IMR-90 (cell line): ENCODE data around the gene SCAMP4. TPM values are rescaled to one million over a fixed set of nuclear protein-coding genes. Genes with fewer than 3 reads are reported as not detected.

ENCODE experiments used
- ATAC-seq: fragments of 200-7000 bp; cut with Tn5 transposase; 2 replicates; pipeline ENCODE4 v1.9.1; 2020; ENCODE audit warnings: low read depth, mild to moderate bottlenecking, moderate library complexity
- BruUV-seq: library from RNA; stranded (reverse); fragments of 400-500 nt; replicated peaks from 2 replicates; lab custom pipeline; 2021; lab: Mats Ljungman, UMichigan
- CTCF ChIA-PET: fragments of 300-600 bp; formaldehyde crosslinking; extraction: SDS; loops from one replicate; lab custom pipeline; 2021; ENCODE audit warnings: antibody characterized with exemption; lab: Yijun Ruan, JAX
- POLR2A ChIA-PET: fragments of 300-600 bp; sonication (Branson Sonifier 250); formaldehyde crosslinking; loops from one replicate; lab custom pipeline; 2022; ENCODE audit warnings: antibody characterized with exemption; ENCODE audit not compliant: unreplicated experiment; lab: Charles Lee
- DNase-seq: peaks from one replicate; pipeline ENCODE4 v3.0.0; 2013
- H2AFZ ChIP-seq: replicated peaks from 2 replicates; pipeline ENCODE3; 2013; ENCODE audit warnings: low read length, mild to moderate bottlenecking; ENCODE audit not compliant: poor library complexity
- H2AK5ac ChIP-seq: 2 replicates; pipeline ENCODE4 v1.6.1; 2013; ENCODE audit warnings: low read depth, low read length, inconsistent platforms
- H2AK9ac ChIP-seq: replicated peaks from 2 replicates; pipeline ENCODE3; 2013; ENCODE audit warnings: mild to moderate bottlenecking, low read depth, low read length, moderate library complexity; ENCODE audit not compliant: poor library complexity
- H2BK120ac ChIP-seq: 2 replicates; pipeline ENCODE4 v1.6.1; 2013; ENCODE audit warnings: low read depth, low read length, inconsistent platforms
- H2BK15ac ChIP-seq: 3 replicates; pipeline ENCODE4 v1.6.1; 2013; ENCODE audit warnings: low read depth, low read length, inconsistent platforms
- H2BK20ac ChIP-seq: 2 replicates; pipeline ENCODE4 v1.6.1; 2013; ENCODE audit warnings: low read depth, mild to moderate bottlenecking, inconsistent platforms, low read length, moderate library complexity
- H2BK5ac ChIP-seq: 2 replicates; pipeline ENCODE4 v1.6.1; 2013; ENCODE audit warnings: mild to moderate bottlenecking, low read depth, low read length, inconsistent platforms; ENCODE audit not compliant: poor library complexity, severe bottlenecking
- H3K14ac ChIP-seq: replicated peaks from 2 replicates; pipeline ENCODE4 v1.6.1; 2013; ENCODE audit warnings: low read depth, low read length, inconsistent platforms
- H3K18ac ChIP-seq: 2 replicates; pipeline ENCODE4 v1.6.1; 2013; ENCODE audit warnings: low read depth, low read length, control low read depth
- H3K23ac ChIP-seq: 2 replicates; pipeline ENCODE4 v1.6.1; 2013; ENCODE audit warnings: low read depth, low read length, inconsistent platforms
- H3K27ac ChIP-seq: 2 replicates; pipeline ENCODE4 v1.5.1; 2013; ENCODE audit warnings: mild to moderate bottlenecking, control low read depth, low read length; ENCODE audit not compliant: insufficient read depth
- H3K27me3 ChIP-seq: 2 replicates; pipeline ENCODE4 v1.6.1; 2013; ENCODE audit warnings: low read length; ENCODE audit not compliant: control insufficient read depth, insufficient read depth
- H3K36me3 ChIP-seq: 2 replicates; pipeline ENCODE4 v1.6.1; 2013; ENCODE audit warnings: low read length, mixed read lengths; ENCODE audit not compliant: control insufficient read depth, insufficient read depth
- H3K4ac ChIP-seq: 2 replicates; pipeline ENCODE4 v1.6.1; 2013; ENCODE audit warnings: low read depth, low read length, inconsistent platforms
- H3K4me1 ChIP-seq: 2 replicates; pipeline ENCODE4 v1.6.1; 2013; ENCODE audit warnings: low read length, mixed read lengths; ENCODE audit not compliant: control insufficient read depth, insufficient read depth
- H3K4me2 ChIP-seq: 2 replicates; pipeline ENCODE4 v1.6.1; 2013; ENCODE audit warnings: low read depth, mild to moderate bottlenecking, control low read depth, low read length, moderate library complexity
- H3K4me3 ChIP-seq: 2 replicates; pipeline ENCODE4 v1.5.1; 2013; ENCODE audit warnings: low read depth, mild to moderate bottlenecking, control low read depth, low read length, moderate library complexity; ENCODE audit not compliant: insufficient read depth
- H3K56ac ChIP-seq: 2 replicates; pipeline ENCODE4 v1.6.1; 2013; ENCODE audit warnings: low read length, inconsistent platforms; ENCODE audit not compliant: insufficient read depth; ENCODE audit errors: extremely low read depth
- H3K79me1 ChIP-seq, 2 experiments: 2 replicates each; pipeline ENCODE4 v1.6.1; 2013; ENCODE audit warnings: low read length in 2 of 2, inconsistent platforms in 1 of 2, low read depth in 1 of 2
- H3K9ac ChIP-seq: 2 replicates; pipeline ENCODE4 v1.6.1; 2013; ENCODE audit warnings: low read depth, low read length, control low read depth
- H3K9me1 ChIP-seq: 2 replicates; pipeline ENCODE4 v1.6.1; 2013; ENCODE audit warnings: low read length, inconsistent platforms; ENCODE audit not compliant: insufficient read depth
- H3K9me3 ChIP-seq: 2 replicates; pipeline ENCODE4 v1.6.1; 2013; ENCODE audit warnings: low read length; ENCODE audit not compliant: control insufficient read depth, insufficient read depth
- H4K20me1 ChIP-seq: 2 replicates; pipeline ENCODE4 v1.6.1; 2013; ENCODE audit warnings: low read length, inconsistent platforms; ENCODE audit not compliant: insufficient read depth
- H4K5ac ChIP-seq: 2 replicates; pipeline ENCODE4 v1.6.1; 2013; ENCODE audit warnings: mild to moderate bottlenecking, low read depth, low read length, control low read depth
- H4K8ac ChIP-seq, 2 experiments: 2 replicates each; pipeline ENCODE4 v1.6.1; 2013; ENCODE audit warnings: low read depth in 2 of 2, low read length in 2 of 2, control low read depth in 1 of 2, inconsistent platforms in 1 of 2
- H4K91ac ChIP-seq: 2 replicates; pipeline ENCODE4 v1.6.1; 2013; ENCODE audit warnings: low read depth, low read length, inconsistent platforms; ENCODE audit not compliant: insufficient read depth
- BHLHE40 ChIP-seq: fragments of 150-350 bp; IDR thresholded peaks from 2 replicates; pipeline ENCODE4 v1.6.1; 2016; ENCODE audit warnings: mild to moderate bottlenecking, low read depth, low read length
- CEBPB ChIP-seq: IDR thresholded peaks from 2 replicates; pipeline ENCODE4 v1.6.1; 2012; ENCODE audit warnings: low read depth, low read length, improper control_type of control experiment
- MAFK ChIP-seq: IDR thresholded peaks from 2 replicates; pipeline ENCODE4 v1.6.1; 2012; ENCODE audit warnings: low read depth, low read length, improper control_type of control experiment
- MAZ ChIP-seq: IDR thresholded peaks from 2 replicates; pipeline ENCODE4 v1.6.1; 2012; ENCODE audit warnings: low read depth, mild to moderate bottlenecking, low read length, improper control_type of control experiment, moderate library complexity, borderline replicate concordance
- MXI1 ChIP-seq: IDR thresholded peaks from 2 replicates; pipeline ENCODE4 v1.6.1; 2012; ENCODE audit warnings: low read depth, mild to moderate bottlenecking, low read length, moderate library complexity, borderline replicate concordance
- NFE2L2 ChIP-seq: fragments of 150-350 bp; IDR thresholded peaks from 2 replicates; pipeline ENCODE4 v1.6.1; 2016; ENCODE audit warnings: low read depth, mild to moderate bottlenecking, low read length
- RAD21 ChIP-seq: IDR thresholded peaks from 2 replicates; pipeline ENCODE4 v1.6.1; 2012; ENCODE audit warnings: low read length, improper control_type of control experiment
- SMC3 ChIP-seq: fragments of 150-350 bp; IDR thresholded peaks from 2 replicates; pipeline ENCODE4 v1.6.1; 2016; ENCODE audit warnings: low read depth, mild to moderate bottlenecking, antibody characterized with exemption, low read length, moderate library complexity
- USF2 ChIP-seq: fragments of 150-350 bp; IDR thresholded peaks from 2 replicates; pipeline ENCODE4 v1.6.1; 2017; ENCODE audit warnings: mild to moderate bottlenecking, antibody characterized with exemption, low read length, low read depth
- WGBS, 2 experiments: methylation state at CpG; one replicate each; pipeline versions ENCODE4 v1.1.5 to v1.1.7; 2013; ENCODE audit warnings: missing lambda C conversion rate in 2 of 2; ENCODE audit not compliant: insufficient read length in 1 of 2; ENCODE audit errors: extremely low coverage in 2 of 2; 5-methylcytosine and 5-hydroxymethylcytosine counted together
- dilution Hi-C: fragments of 300-500 bp; cut with HindIII; formaldehyde crosslinking; loops from one replicate; pipeline ENCODE4 v1.14.3; 2018; ENCODE audit warnings: low sequenced_read_pairs; ENCODE audit not compliant: unreplicated experiment
- in situ Hi-C: fragments of 300-500 bp; cut with MboI; formaldehyde crosslinking; loops from 3 replicates; pipeline ENCODE4 v1.14.3; 2019; ENCODE audit warnings: low sequenced_read_pairs, inconsistent platforms, mixed read lengths
- intact Hi-C: fragments of 100-400 bp; cut with micrococcal nuclease; formaldehyde crosslinking; loops from 2 replicates; pipeline ENCODE4 v1.10.0; 2022
- polyA plus RNA-seq, 3 experiments: library from polyadenylated mRNA; depleted of rRNA; stranded (reverse); fragments of >200 nt; gene quantifications; 2 replicates each; pipeline ENCODE4 v1.2.3, GENCODE V29; 2012; ENCODE audit warnings: low replicate concordance in 1 of 3
- total RNA-seq: library from RNA; depleted of rRNA; stranded (reverse); fragments of >200 nt; gene quantifications from 2 replicates; pipeline ENCODE4 v1.2.3, GENCODE V29; 2012
- TF ChIP-seq, protein P1 (sequence below): fragments of 150-350 bp; IDR thresholded peaks from 2 replicates; pipeline ENCODE4 v1.6.1; 2016; ENCODE audit warnings: low read depth, mild to moderate bottlenecking, low read length, moderate library complexity, borderline replicate concordance

The SCAMP4 gene
- total and polyA plus RNA-seq, 2 of the 4 experiments (the other 2 are of a cell fraction), result 16.1 to 28.1 TPM

DNA sequence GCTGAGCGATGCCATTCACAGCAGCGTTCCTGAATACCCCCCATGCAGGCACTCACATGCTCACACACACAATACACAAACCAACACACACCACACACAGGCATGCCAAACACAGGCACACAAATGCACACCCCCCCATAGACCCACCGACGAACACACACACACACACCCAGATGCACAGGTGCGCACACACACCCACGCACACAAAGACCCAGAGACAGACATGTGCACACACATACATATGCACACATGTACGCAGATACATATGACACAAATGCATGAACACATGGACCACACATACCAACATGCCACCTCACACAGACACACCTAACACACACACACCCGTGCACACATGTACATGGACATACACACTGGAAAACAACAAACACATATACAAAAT lies 28.7 kb downstream of the SCAMP4 start:
- Histone ChIP-seq H2AFZ (no peak overlapping the region), H3K14ac (no peak overlapping the region), H3K4me2 (no peak overlapping the region), H3K27me3 (no peaks in the 10 kb centered on the region), H2BK15ac (no peak overlapping the region), H3K79me1 (no peaks in the 10 kb centered on the region), H2AK5ac (no peak overlapping the region), H2BK120ac (no peak overlapping the region), H3K9me3 (no peaks in the 10 kb centered on the region; the same call in 1 of the 2 replicates), H3K56ac (no peak overlapping the region), H3K4me3 (no peak overlapping the region), H2BK5ac (no peak overlapping the region), H3K23ac (no peak overlapping the region), H3K4ac (no peak overlapping the region), H2BK20ac (no peak overlapping the region), H4K8ac (no peak overlapping the region), H3K9ac (no peak overlapping the region), H3K4me1 (peaks cover 6% of the 10 kb centered on the region), H3K18ac (no peak overlapping the region), H3K36me3 (no peaks in the 10 kb centered on the region), H4K20me1 (no peaks in the 10 kb centered on the region), H3K27ac (no peak overlapping the region), H2AK9ac (no peak overlapping the region), H3K9me1 (no peaks in the 10 kb centered on the region), H4K91ac (no peak overlapping the region), H4K5ac (no peak overlapping the region)
- intact Hi-C loops, result no loop called here
- CTCF ChIA-PET, result no interaction called here
- WGBS, 2 experiments, result 91% methylated on average over 6 of the region's 8 CpGs; no CpG with 5 or more reads in 1 of the 2 experiments
- BruUV-seq, result no TSS peak
- POLR2A ChIA-PET, result no interaction called here
- ATAC-seq (no peak), DNase-seq (no peak)
- TF ChIP-seq RAD21 (no peak), MXI1 (no peak), BHLHE40 (no peak), USF2 (no peak), MAZ (no peak), NFE2L2 (no peak), MAFK (no peak), SMC3 (no peak), CEBPB (no peak)
- TF ChIP-seq, protein P1, sequence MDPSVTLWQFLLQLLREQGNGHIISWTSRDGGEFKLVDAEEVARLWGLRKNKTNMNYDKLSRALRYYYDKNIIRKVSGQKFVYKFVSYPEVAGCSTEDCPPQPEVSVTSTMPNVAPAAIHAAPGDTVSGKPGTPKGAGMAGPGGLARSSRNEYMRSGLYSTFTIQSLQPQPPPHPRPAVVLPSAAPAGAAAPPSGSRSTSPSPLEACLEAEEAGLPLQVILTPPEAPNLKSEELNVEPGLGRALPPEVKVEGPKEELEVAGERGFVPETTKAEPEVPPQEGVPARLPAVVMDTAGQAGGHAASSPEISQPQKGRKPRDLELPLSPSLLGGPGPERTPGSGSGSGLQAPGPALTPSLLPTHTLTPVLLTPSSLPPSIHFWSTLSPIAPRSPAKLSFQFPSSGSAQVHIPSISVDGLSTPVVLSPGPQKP, result no peak
- dilution Hi-C loops, result no loop called here
- in situ Hi-C loops, result no loop called here
